HEK293 (cell line): ENCODE results near the gene GOLGA6L10.
"Not testable (repeated sequence)": the region's sequence is repeated elsewhere in the genome, so short reads cannot be mapped to it uniquely, and the experiment has no call there.

Experiments used
- CTCF ChIP-seq: fragments of 450-650 bp; formaldehyde crosslinking; IDR thresholded peaks from 2 replicates; pipeline ENCODE4 v1.5.1; 2016; ENCODE audit warnings: missing biosample characterization, missing genetic modification characterization
- PBX3 ChIP-seq: sonication (generic); formaldehyde crosslinking; IDR thresholded peaks from 2 replicates; pipeline ENCODE4 v1.8.1; 2022; ENCODE audit warnings: mild to moderate bottlenecking, moderate library complexity, missing genetic modification reagents
- REST ChIP-seq: fragments of 450-650 bp; formaldehyde crosslinking; IDR thresholded peaks from 2 replicates; pipeline ENCODE4 v1.5.1; 2016; ENCODE audit warnings: missing biosample characterization, missing genetic modification characterization
- ZFP41 ChIP-seq: fragments of 450-650 bp; formaldehyde crosslinking; IDR thresholded peaks from 2 replicates; pipeline ENCODE4 v1.5.1; 2016; ENCODE audit warnings: missing biosample characterization, missing genetic modification characterization, borderline replicate concordance
- ZNF146 ChIP-seq: fragments of 450-650 bp; formaldehyde crosslinking; IDR thresholded peaks from 2 replicates; pipeline ENCODE4 v1.5.1; 2016; ENCODE audit warnings: missing biosample characterization, missing genetic modification characterization
- ZNF248 ChIP-seq: fragments of 450-650 bp; formaldehyde crosslinking; IDR thresholded peaks from 2 replicates; pipeline ENCODE4 v1.5.1; 2017; ENCODE audit warnings: missing biosample characterization, missing genetic modification characterization
- ZNF280C ChIP-seq: fragments of 450-650 bp; formaldehyde crosslinking; IDR thresholded peaks from 2 replicates; pipeline ENCODE4 v1.5.1; 2016; ENCODE audit warnings: missing biosample characterization, missing genetic modification characterization
- ZNF791 ChIP-seq: fragments of 450-650 bp; formaldehyde crosslinking; IDR thresholded peaks from 2 replicates; pipeline ENCODE4 v1.5.1; 2016; ENCODE audit warnings: missing biosample characterization, missing genetic modification characterization

- TF ChIP-seq REST (tag by site-specific recombination); ZNF248 (tag by site-specific recombination); ZFP41 (tag by site-specific recombination); ZNF791 (tag by site-specific recombination); ZNF146; PBX3 (CRISPR knock-in tag); CTCF (tag by site-specific recombination); ZNF280C: not testable (repeated sequence)
Measured at GRCh38 chr15:82338053-82338452, 11.2 kb downstream of the GOLGA6L10 start.
